Neuronal stem cell (in vitro differentiated cells): ENCODE measurements around the gene CNTN5.

Experiments
- DNase-seq: peaks from one replicate; pipeline ENCODE4 v3.0.0-alpha.2; 2013; ENCODE audit warnings: low spot score
- H2AFZ ChIP-seq: one replicate; pipeline ENCODE4 v1.6.1; 2013; ENCODE audit warnings: mild to moderate bottlenecking, low read length, inconsistent platforms
- H2AK5ac ChIP-seq: 2 replicates; pipeline ENCODE4 v1.6.1; 2013; ENCODE audit warnings: low read depth, mild to moderate bottlenecking, inconsistent platforms, low read length, moderate library complexity, mixed read lengths
- H2BK120ac ChIP-seq: 2 replicates; pipeline ENCODE4 v1.6.1; 2013; ENCODE audit warnings: low read depth, mild to moderate bottlenecking, inconsistent platforms, low read length, moderate library complexity, mixed read lengths
- H2BK12ac ChIP-seq: one replicate; pipeline ENCODE4 v1.6.1; 2013; ENCODE audit warnings: low read length, inconsistent platforms
- H2BK15ac ChIP-seq: 2 replicates; pipeline ENCODE4 v1.6.1; 2013; ENCODE audit warnings: mild to moderate bottlenecking, low read length, inconsistent platforms, mixed read lengths
- H2BK5ac ChIP-seq: one replicate; pipeline ENCODE4 v1.6.1; 2013; ENCODE audit warnings: inconsistent platforms, mild to moderate bottlenecking, low read length, moderate library complexity
- H3K14ac ChIP-seq: one replicate; pipeline ENCODE4 v1.6.1; 2013; ENCODE audit warnings: low read length, inconsistent platforms
- H3K18ac ChIP-seq: 2 replicates; pipeline ENCODE4 v1.6.1; 2013; ENCODE audit warnings: low read length, inconsistent platforms
- H3K23ac ChIP-seq: 2 replicates; pipeline ENCODE4 v1.6.1; 2013; ENCODE audit warnings: low read depth, mild to moderate bottlenecking, mixed read lengths, low read length, inconsistent platforms; ENCODE audit not compliant: poor library complexity
- H3K27ac ChIP-seq: replicated peaks from 3 replicates; pipeline ENCODE4 v1.5.1; 2013; ENCODE audit warnings: low read length, inconsistent platforms
- H3K27me3 ChIP-seq, 3 experiments: 2 replicates each; pipeline ENCODE4 v1.6.1; 2013; ENCODE audit warnings: low read length in 3 of 3, mild to moderate bottlenecking in 2 of 3, inconsistent platforms in 1 of 3, low read depth in 1 of 3, mixed read lengths in 1 of 3, moderate library complexity in 1 of 3; ENCODE audit not compliant: control insufficient read depth in 3 of 3, insufficient read depth in 3 of 3
- H3K36me3 ChIP-seq, 2 donors: replicated peaks in 1 of 2; 2 replicates each; pipeline ENCODE4 v1.6.1; 2013; ENCODE audit warnings: low read length in 2 of 2; ENCODE audit not compliant: control insufficient read depth in 2 of 2, insufficient read depth in 2 of 2
- H3K4ac ChIP-seq: 2 replicates; pipeline ENCODE4 v1.6.1; 2013; ENCODE audit warnings: inconsistent platforms, mild to moderate bottlenecking, low read length, moderate library complexity
- H3K4me1 ChIP-seq, 2 donors: 1 replicate in 1 of 2; 2 replicates in 1 of 2; pipeline ENCODE4 v1.6.1; 2013; ENCODE audit warnings: low read length in 2 of 2, low read depth in 1 of 2; ENCODE audit not compliant: control insufficient read depth in 2 of 2, insufficient read depth in 1 of 2
- H3K4me2 ChIP-seq: one replicate; pipeline ENCODE4 v1.6.1; 2013; ENCODE audit warnings: mild to moderate bottlenecking, low read length, inconsistent platforms; ENCODE audit not compliant: insufficient read depth, poor library complexity, severe bottlenecking
- H3K4me3 ChIP-seq, 2 donors: 2 replicates each; pipeline ENCODE4 v1.5.1; 2013; ENCODE audit warnings: low read length in 2 of 2, mild to moderate bottlenecking in 2 of 2, inconsistent platforms in 1 of 2, moderate library complexity in 1 of 2
- H3K79me1 ChIP-seq: one replicate; pipeline ENCODE4 v1.6.1; 2013; ENCODE audit warnings: low read depth, mild to moderate bottlenecking, inconsistent platforms, low read length, moderate library complexity
- H3K9ac ChIP-seq: one replicate; pipeline ENCODE4 v1.6.1; 2013; ENCODE audit warnings: mild to moderate bottlenecking, low read depth, low read length, inconsistent platforms; ENCODE audit not compliant: poor library complexity
- H3K9me3 ChIP-seq, 2 donors: replicated peaks in 1 of 2; 2 replicates each; pipeline versions ENCODE3 to v1.6.1; 2013; ENCODE audit warnings: low read length in 2 of 2, mild to moderate bottlenecking in 2 of 2, inconsistent platforms in 1 of 2, low read depth in 1 of 2, mixed read lengths in 1 of 2, moderate library complexity in 1 of 2; ENCODE audit not compliant: control insufficient read depth in 2 of 2, insufficient read depth in 1 of 2
- H4K8ac ChIP-seq: one replicate; pipeline ENCODE4 v1.6.1; 2013; ENCODE audit warnings: low read depth, mild to moderate bottlenecking, inconsistent platforms, low read length, moderate library complexity
- H4K91ac ChIP-seq: one replicate; pipeline ENCODE4 v1.6.1; 2013; ENCODE audit warnings: low read length, low read depth, mild to moderate bottlenecking, inconsistent platforms; ENCODE audit not compliant: poor library complexity
- WGBS, 2 donors: extraction: QIAGEN DNeasy Blood & Tissue Kit; methylation state at CpG; one replicate each; pipeline ENCODE4 v1.1.7; 2013; ENCODE audit warnings: missing lambda C conversion rate in 2 of 2, mixed read lengths in 1 of 2; ENCODE audit not compliant: insufficient read length in 2 of 2, insufficient replicate concordance in 1 of 2; ENCODE audit errors: extremely low coverage in 2 of 2; 5-methylcytosine and 5-hydroxymethylcytosine counted together

The CNTN5 gene

GRCh38 chr11:99446400-99446799, 425.7 kb downstream of the CNTN5 start:
- no peak for DNase-seq
- Histone ChIP-seq H2BK12ac (no peak overlapping the region), H2AFZ (no peak overlapping the region), H3K36me3 (no peaks in the 10 kb centered on the region), H3K9ac (no peak overlapping the region), H3K4me2 (no peak overlapping the region), H3K79me1 (no peaks in the 10 kb centered on the region), H3K14ac (no peak overlapping the region), H2BK15ac (no peak overlapping the region), H4K91ac (no peak overlapping the region), H3K4ac (no peak overlapping the region), H3K9me3 (no peaks in the 10 kb centered on the region), H3K23ac (no peak overlapping the region), H3K4me3 (no peak overlapping the region), H3K18ac (no peak overlapping the region), H3K27ac (no peak overlapping the region), H3K4me1 (no peaks in the 10 kb centered on the region), H2AK5ac (no peak overlapping the region), H4K8ac (no peak overlapping the region), H2BK5ac (no peak overlapping the region), H2BK120ac (no peak overlapping the region), H3K27me3 (no peaks in the 10 kb centered on the region)
- WGBS, 2 donors: no CpG with 5 or more reads among the region's 1 CpG

GRCh38 chr11:99449345-99449744, 428.6 kb downstream of the CNTN5 start:
- no peak overlapping the region for H2AK5ac ChIP-seq
- no peaks in the 10 kb centered on the region for H3K4me1 ChIP-seq
- no peak overlapping the region for H3K27ac ChIP-seq
- no peak overlapping the region for H2BK120ac ChIP-seq
- no peak overlapping the region for H3K4me3 ChIP-seq
- no peak overlapping the region for H3K14ac ChIP-seq
- no peak overlapping the region for H2BK5ac ChIP-seq
- H3K18ac ChIP-seq: no peak overlapping the region
- no peaks in the 10 kb centered on the region for H3K27me3 ChIP-seq
- no peaks in the 10 kb centered on the region for H3K36me3 ChIP-seq
- no peak overlapping the region for H3K4me2 ChIP-seq
- H2AFZ ChIP-seq: no peak overlapping the region
- no peak overlapping the region for H2BK15ac ChIP-seq
- H3K4ac ChIP-seq: no peak overlapping the region
- no peaks in the 10 kb centered on the region for H3K9me3 ChIP-seq
- no peak overlapping the region for H4K91ac ChIP-seq
- DNase-seq: no peak
- no peak overlapping the region for H4K8ac ChIP-seq
- no peak overlapping the region for H3K9ac ChIP-seq
- H2BK12ac ChIP-seq: no peak overlapping the region
- H3K23ac ChIP-seq: no peak overlapping the region
- H3K79me1 ChIP-seq: no peaks in the 10 kb centered on the region

GRCh38 chr11:99452075-99452474, 431.3 kb downstream of the CNTN5 start:
- Histone ChIP-seq H3K4me3 (no peak overlapping the region), H2BK120ac (no peak overlapping the region), H2BK12ac (no peak overlapping the region), H3K4ac (no peak overlapping the region), H3K4me2 (no peak overlapping the region), H2AFZ (no peak overlapping the region), H2AK5ac (no peak overlapping the region), H3K27ac (no peak overlapping the region), H4K8ac (no peak overlapping the region), H2BK5ac (no peak overlapping the region), H3K23ac (no peak overlapping the region), H4K91ac (no peak overlapping the region), H3K9ac (no peak overlapping the region), H2BK15ac (no peak overlapping the region), H3K36me3 (no peaks in the 10 kb centered on the region), H3K79me1 (no peaks in the 10 kb centered on the region), H3K18ac (no peak overlapping the region), H3K27me3 (no peaks in the 10 kb centered on the region), H3K9me3 (no peaks in the 10 kb centered on the region), H3K4me1 (no peaks in the 10 kb centered on the region), H3K14ac (no peak overlapping the region)
- no peak for DNase-seq
- no CpG with 5 or more reads among the region's 5 CpGs for WGBS, 2 donors

GRCh38 chr11:99461913-99462312, 441.2 kb downstream of the CNTN5 start:
- no peak overlapping the region for H3K18ac ChIP-seq
- H3K23ac ChIP-seq: no peak overlapping the region
- no peak overlapping the region for H2BK120ac ChIP-seq
- H4K91ac ChIP-seq: no peak overlapping the region
- H3K4me2 ChIP-seq: no peak overlapping the region
- H3K4ac ChIP-seq: no peak overlapping the region
- H2AK5ac ChIP-seq: no peak overlapping the region
- H3K4me3 ChIP-seq: no peak overlapping the region
- no peak overlapping the region for H2BK15ac ChIP-seq
- no peaks in the 10 kb centered on the region for H3K36me3 ChIP-seq
- no peak overlapping the region for H2AFZ ChIP-seq
- H2BK12ac ChIP-seq: no peak overlapping the region
- WGBS, 2 donors: no CpG with 5 or more reads among the region's 1 CpG
- no peak overlapping the region for H3K27ac ChIP-seq
- H3K14ac ChIP-seq: no peak overlapping the region
- no peaks in the 10 kb centered on the region for H3K4me1 ChIP-seq
- H2BK5ac ChIP-seq: no peak overlapping the region
- no peak for DNase-seq
- no peak overlapping the region for H3K9ac ChIP-seq
- H4K8ac ChIP-seq: no peak overlapping the region
- no peaks in the 10 kb centered on the region for H3K27me3 ChIP-seq
- peaks cover 2% of the 10 kb centered on the region for H3K79me1 ChIP-seq
- H3K9me3 ChIP-seq: no peaks in the 10 kb centered on the region
